ENCODE measurements around the gene FGFR3.

FGFR3 gene

GRCh38 chr4:1856943-1857699 is 64.0 kb downstream of the FGFR3 start:
- no peak for DNase-seq (ENCODE audit: low read depth)
- TF ChIP-seq CTCF (IDR thresholded peaks at IDR 0.05; ENCODE audit: low read length, missing control alignments) = no peak
- peak overlapping the region; percentile 80 for H3K4me3 ChIP-seq (replicated peaks; ENCODE audit: low read depth, low read length)

GRCh38 chr4:1857931-1858330 is 64.8 kb downstream of the FGFR3 start:
- TF ChIP-seq CTCF (IDR thresholded peaks at IDR 0.05; ENCODE audit: low read length, missing control alignments) = no peak
- no peak overlapping the region for H3K4me3 ChIP-seq (replicated peaks; ENCODE audit: low read depth, low read length)
- no peak for DNase-seq (ENCODE audit: low read depth)
